Measurements from ENCODE around the gene SETSIP.
A peak's percentile ranks its signal among the peaks of the same experiment; 100 is the strongest.
"Not testable (repeated sequence)": the region's sequence is repeated elsewhere in the genome, so short reads cannot be mapped to it uniquely, and the experiment has no call there.

SETSIP gene, protein sequence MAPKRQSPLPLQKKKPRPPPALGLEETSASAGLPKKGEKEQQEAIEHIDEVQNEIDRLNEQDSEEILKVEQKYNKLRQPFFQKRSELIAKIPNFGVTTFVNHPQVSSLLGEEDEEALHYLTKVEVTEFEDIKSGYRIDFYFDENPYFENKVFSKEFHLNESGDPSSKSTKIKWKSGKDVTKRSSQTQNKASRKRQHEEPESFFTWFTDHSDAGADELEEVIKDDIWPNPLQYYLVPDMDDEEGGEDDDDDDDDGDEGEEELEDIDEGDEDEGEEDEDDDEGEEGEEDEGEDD

DNA sequence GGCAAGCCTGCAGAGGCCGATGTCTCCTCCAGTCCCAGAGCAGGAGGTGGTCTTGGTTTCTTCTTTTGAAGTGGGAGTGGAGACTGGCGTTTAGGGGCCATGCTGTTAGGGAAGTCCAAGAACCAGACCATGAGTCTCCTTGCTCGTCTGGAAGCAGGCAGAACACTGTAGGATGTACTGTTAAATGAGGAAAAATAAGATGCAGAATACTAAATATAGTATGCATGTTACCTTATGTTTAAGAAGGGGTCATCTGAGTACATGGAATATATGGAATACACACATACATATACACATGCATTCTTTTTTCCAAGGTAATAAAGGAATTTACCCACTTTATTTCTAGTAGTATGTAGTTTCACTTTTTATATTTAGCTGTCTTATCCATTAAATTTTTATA lies at the start of gene SETSIP:
TSS of gene SETSIP (minus strand) at position 101 of the 400 bp plus-strand sequence. CDS start at position 101, 0 bp downstream.
- no peak for DNase-seq (ENCODE audit: low read depth, low spot score)

DNA sequence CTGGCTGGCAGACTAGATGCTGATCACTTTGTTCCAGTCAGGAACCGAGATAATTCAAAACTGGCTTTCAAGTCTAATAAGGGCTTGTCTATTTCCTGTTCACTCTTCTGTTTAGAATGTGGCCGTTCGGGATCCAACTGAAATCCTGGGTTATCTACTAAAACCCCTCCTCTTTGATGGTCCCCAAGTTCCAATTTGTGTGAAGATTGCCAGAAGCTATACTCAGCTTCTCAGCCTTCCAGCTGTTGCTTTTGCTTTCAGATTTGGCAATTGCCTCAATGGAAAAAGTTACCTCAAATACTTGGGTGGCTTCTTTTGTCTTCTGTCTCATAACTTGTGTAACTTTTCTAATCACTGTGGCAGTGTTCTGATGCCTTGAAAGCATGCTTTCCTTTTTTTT lies 48.7 kb upstream of the SETSIP start:
- no peak for DNase-seq (ENCODE audit: low read depth, low spot score)

DNA sequence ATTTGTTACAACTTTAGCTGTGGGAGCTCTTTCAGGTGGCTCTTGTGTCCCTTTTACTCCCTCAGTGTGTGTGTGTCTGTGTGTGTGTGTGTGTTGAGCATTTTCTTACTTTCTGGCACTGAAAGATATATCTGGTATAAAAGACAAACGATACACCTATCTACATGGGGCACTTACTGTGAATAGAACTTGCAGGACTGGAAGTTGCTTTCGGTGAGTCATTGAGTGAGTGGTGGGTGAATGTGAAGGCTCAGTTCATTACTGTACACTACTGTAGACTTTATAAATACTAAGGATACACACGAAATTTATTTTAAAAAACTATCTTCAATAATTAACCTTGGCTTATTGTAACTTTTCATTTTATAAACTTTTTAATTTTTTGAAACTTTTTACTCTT lies 43.6 kb upstream of the SETSIP start:
- DNase-seq (ENCODE audit: low read depth, low spot score): no peak

DNA sequence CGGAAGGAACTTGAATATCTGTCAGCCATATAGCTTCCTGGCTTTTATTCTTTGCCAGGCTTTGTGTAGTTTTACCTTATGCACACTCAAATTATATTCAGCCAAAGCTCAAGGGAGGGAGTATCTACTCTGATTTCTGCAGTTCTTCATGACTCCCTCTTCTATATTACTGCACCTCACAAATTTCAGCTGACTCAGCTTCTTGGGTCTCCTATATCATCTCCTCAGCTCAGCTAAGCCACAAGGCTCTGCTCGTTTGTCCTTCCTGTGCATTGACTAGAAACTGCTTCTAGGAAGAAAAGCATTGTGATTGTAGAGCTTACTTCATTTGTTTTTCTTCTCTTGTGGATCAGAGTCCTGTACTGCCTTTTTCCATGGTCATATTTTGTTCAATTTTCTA lies 42.3 kb upstream of the SETSIP start:
- no peak for DNase-seq (ENCODE audit: low read depth, low spot score)

DNA sequence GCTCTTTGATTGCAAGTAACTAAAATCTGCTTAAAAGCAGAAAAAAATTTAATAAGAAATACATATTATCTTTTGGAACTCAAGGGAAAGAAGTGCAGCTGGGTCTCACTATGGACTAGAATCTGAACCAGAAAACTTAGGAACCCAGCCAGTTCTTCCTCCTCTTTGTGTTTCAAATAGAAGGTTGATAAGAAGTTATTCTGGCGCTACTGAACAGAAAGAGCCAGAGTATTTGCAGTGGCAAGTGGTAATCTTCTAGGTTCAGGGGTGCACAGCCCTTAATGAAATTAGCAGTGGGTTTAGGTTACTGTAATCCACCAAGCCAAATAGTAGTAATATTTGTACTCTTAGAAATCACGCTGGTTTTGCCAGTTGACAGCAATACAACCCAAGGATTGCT lies 33.4 kb upstream of the SETSIP start:
- no peak for DNase-seq (ENCODE audit: low read depth, low spot score)

DNA sequence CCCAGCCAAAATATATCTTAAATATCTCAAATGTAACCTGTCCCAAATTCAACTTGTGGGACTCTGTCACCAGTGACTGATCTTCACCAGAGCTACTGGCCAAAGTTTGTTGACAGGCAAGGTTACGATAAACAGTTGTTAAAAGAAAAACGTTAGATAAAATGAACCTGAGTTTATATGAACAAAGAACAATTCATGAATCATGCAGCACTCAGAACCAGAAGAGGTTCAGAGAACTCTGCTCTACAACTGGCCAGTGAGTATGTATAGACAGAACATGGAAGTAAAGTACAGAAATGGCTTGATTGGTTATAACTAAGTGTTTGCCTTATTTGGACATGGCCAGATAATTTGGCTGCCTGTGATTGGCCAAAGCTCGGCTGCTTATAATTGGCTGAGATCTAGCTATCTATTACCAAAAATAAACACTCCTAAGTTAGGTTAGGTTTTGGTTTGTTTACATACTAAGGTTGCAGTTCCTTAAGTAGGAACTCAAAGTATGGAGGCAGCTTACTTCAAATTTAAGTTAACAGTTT lies 30.4 kb upstream of the SETSIP start:
- no peak for DNase-seq (ENCODE audit: low read depth, low spot score)

DNA sequence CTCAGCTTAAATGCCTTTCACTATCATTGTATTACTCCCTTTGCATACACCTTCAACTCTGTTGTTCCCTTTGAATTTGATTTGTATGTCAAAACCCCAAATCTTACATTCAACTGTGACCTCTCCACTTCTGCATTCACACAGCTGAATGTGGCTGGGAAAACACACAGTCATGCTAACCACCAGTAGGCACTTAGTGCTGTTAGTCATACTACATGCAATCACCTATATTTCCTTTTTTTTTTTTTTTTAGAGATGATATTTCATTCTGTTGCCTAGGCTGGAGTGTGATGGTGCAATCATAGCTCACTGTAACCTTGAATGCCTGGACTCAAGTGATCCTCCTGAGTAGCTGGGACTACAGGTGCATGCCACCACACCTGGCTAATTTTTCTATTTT lies 21.1 kb upstream of the SETSIP start:
- no peak for DNase-seq (ENCODE audit: low read depth, low spot score)

DNA sequence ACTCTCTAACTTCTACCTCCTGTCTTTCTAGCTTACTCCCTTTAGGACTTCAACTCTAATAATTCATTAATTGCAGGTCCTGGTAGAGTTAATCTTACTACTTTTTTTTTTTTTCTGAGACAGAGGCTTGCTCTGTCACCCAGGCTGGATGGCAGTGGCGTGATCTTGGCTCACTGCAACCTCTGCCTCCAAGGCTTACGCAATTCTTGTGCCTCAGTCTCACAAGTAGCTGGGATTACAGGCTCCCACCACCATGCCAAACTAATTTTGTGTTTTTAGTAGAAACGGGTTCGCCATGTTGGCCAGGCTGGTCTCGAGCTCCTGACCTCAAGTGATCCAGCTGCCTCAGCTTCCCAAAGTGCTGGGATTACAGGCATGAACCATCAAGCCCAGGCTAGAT lies 20.7 kb upstream of the SETSIP start:
- DNase-seq (ENCODE audit: low read depth, low spot score): no peak

DNA sequence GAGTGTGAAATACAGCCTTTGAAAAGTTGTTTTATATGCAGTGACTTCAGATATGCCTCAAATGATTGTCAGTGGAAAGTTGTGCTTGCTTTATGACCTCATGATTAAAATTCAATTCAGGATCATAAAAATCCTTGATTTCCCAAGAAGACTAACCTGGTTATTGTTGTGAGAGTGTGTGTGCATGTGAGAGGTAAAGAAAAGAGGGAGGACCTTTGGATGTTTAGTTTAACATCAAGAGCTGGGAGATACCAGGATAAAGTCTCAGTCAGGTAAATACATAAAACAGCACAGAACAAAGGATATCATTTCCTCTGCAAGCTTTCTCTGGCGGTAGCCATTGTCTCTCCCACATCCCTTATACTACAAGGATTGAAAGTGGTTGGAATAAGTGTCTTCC lies 19.4 kb upstream of the SETSIP start:
- DNase-seq (ENCODE audit: low read depth, low spot score): no peak

DNA sequence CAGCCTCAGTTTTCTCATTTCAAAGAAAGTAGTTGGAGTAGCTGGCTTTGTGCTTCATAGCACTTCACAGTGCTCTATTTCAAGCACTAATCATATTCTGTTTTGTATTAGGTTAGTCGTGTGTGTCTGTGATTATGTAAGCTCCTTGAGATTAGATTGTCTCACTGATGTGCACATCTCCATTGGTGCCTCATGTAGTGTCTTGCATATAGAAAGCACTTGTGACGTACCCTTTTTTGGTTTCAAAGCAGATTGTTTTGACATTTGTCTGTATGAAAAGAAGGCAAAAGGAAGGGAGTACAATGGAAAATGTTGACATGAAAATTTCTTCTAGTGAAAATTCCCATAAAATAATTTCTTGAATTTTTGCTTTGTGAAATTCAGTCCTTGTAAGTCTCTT lies 18.9 kb upstream of the SETSIP start:
- DNase-seq (ENCODE audit: low read depth, low spot score): no peak

DNA sequence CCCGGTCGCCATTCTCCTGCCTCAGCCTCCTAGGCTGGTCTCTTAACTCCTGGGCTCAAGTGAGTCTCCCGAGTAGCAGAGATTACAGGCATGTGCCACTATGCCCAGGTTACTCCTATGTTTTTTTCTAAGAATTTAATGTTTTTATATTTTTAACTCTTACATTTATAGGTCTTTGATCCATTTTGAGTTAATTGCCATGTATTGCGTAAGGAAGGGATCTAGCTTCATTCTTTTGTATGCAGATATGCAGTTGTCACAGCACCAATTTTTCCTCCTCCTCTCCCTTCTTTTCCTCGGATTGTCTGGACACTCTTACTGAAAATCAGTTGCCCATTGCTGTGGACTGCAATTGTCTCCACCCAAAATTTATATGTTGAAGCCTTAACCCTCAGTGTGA lies 16.4 kb upstream of the SETSIP start:
- DNase-seq (ENCODE audit: low read depth, low spot score): no peak

DNA sequence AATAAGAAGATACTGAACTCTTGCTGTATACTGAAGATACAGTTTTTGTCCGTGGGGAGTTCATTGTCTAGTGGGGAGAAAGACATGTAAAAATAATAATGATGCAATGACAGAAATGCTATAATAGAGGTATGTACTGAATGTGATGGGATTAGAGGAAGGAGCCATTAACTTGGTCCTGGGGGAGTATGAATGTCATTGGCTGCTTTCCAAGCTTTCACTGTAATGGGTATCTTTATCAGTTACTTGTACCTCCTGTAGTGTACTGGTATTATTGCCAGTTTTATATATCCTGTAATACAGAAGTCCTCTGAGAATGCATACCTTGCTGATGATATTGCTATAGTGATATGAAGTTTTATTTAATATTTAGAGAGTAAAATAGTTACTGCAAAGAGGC lies 12.3 kb upstream of the SETSIP start:
- no peak for DNase-seq (ENCODE audit: low read depth, low spot score)

DNA sequence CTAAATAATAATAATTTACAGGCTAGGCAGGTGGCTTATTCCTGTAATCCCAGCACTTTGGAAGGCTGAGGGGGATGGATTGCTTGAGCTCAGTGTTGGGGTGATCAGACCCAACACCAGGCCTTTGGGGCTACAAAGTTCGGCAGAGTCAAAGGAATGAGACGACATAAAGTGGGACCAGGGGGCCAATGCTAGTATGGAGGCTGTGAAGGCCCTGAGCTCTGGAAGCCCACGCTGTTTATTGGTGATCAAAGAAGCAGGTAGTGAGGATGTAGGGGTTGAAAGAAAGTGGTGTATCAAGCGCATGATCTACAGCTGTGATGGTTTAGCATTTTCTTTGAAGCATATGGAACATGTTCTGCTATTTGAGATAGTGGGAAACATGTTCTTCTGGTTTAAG lies 10.5 kb upstream of the SETSIP start:
- no peak for DNase-seq (ENCODE audit: low read depth, low spot score)

DNA sequence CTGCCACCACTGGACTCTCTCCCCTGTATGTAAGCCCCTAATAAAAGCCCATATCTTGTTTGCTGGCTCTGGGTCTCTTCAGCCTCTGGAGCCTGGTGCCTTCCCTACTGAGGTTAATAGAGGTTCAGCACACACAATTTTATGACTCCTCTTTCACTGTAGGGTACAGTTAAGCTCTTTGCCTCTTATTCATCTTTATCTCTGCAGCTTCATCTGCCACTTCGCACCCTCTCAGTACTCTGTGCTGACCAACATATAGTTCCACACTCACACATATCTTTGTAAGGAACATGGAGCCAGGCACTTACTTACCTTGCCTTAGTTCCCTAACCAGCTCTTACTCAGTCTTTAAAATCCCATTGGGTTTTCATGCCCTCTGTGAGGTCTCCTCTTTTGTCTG lies 9.4 kb upstream of the SETSIP start:
- DNase-seq (ENCODE audit: low read depth, low spot score): no peak

DNA sequence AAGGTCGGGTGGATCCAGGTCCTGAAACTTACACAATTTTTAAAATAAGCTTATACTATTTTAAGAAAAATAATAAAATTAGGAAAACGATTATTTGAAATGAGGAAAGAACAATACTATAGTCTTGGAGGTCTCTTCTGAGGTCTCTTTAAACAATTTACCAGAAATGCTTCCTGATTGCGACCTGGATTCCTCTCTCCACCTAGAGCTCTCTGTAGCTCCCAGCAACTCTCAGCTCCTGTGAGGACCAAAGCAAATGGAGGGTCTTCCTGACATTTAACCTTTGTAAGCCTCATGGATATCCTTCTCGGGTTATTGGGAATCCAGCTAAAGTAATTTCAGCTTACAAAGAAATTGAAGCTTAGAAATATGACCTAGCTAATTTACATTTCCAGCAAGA lies 5.8 kb upstream of the SETSIP start:
- no peak for DNase-seq (ENCODE audit: low read depth, low spot score)

DNA sequence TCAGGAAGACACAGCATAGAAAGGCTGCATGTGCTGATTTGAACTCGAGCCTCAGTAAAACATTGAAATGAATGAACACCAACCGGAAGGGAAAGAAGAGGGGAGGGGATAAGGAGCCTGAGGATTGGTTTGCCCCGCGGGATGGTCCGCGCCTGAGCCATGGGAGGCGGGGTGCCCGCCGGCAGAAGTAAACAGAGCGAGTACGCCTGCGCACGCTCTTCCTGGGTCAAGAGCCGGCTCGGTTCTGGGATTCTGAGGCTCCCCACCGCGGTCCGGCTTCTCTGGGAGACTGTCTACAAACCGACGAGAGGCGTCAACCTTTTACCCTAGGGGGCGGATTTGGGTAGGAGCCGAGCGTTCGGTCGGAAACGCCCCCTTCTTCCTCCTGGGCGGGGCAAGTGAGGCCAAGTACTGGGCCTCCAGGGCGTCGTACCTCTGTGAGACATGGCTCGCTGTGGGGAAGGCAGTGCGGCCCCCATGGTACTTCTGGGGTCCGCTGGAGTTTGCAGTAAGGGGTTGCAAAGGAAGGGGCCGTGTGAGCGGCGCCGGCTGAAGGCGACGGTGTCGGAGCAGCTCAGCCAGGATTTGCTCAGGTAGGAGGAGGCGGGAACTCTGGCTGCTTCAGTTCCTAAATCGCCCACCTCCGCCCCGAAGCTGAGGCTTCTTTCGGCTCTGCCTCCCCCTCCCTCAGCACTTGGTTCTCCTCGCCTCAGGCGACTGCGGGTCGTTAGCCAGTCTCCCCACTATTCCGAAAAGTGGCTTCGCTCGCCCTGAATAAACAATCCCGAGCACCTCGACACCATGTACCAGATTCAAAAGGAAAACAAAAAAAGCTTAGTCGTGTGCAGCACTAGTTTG lies 5.1 kb upstream of the SETSIP start, which contains the start of gene BTBD8:
TSS of gene BTBD8 (plus strand) at position 218 of the 858 bp plus-strand sequence. CDS start at position 445, 227 bp downstream.
- peak; percentile 69 for DNase-seq (ENCODE audit: low read depth, low spot score)

DNA sequence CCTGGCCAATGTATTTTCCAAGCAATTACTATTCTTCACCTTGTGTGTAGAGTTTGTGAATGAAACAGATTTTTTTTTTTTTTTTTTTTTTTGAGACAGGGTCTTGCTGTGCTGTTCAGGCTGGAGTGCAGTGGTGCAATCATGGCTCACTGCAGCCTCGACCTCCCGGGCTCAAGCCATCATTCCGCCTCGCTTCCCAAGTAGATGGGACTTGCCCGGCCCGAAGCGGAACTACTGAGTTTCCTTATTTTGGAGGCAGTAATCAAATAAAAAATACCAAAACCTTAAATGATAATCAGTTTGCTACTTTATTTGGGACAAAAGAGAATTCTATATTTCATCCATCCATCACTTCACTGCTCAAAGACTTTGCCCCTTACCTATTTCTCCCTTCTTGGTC lies 4.2 kb upstream of the SETSIP start:
- DNase-seq (ENCODE audit: low read depth, low spot score): no peak

DNA sequence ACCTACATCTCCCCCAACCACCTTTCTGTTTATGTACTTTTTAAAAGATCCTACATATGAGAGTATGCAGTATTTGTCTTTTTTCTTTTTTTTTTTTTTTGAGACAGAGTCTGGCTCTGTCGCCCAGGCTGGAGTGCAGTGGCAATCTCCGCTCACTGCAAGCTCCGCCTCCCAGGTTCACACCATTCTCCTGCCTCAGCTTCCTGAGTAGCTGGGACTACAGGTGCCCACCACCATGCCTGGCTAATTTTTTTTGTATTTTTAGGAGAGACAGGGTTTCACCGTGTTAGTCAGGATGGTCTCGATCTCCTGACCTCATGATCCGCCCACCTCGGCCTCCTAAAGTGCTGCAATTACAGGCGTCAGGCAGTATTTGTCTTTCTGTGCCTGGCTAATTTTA lies 2.9 kb upstream of the SETSIP start:
- not testable (repeated sequence) for DNase-seq (ENCODE audit: low read depth, low spot score)

DNA sequence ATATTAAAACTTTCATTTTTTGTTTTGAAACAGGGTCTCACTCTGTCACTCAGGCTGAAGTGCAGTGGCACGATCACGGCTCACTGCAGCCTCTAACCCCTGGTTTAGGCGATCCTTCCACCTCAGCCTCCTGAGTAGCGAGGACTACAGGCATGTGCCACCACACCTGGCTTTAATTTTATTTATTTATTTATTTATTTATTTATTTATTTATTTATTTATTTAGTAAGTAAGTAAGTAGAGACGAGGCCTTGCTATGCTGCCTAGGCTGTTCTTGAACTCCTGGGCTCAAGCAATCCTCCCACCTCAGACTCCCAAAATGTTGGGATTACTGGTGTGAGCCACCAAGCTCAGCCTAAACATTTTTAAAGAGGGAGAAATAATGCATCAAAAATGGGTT lies 1.2 kb upstream of the SETSIP start:
- no peak for DNase-seq (ENCODE audit: low read depth, low spot score)

DNA sequence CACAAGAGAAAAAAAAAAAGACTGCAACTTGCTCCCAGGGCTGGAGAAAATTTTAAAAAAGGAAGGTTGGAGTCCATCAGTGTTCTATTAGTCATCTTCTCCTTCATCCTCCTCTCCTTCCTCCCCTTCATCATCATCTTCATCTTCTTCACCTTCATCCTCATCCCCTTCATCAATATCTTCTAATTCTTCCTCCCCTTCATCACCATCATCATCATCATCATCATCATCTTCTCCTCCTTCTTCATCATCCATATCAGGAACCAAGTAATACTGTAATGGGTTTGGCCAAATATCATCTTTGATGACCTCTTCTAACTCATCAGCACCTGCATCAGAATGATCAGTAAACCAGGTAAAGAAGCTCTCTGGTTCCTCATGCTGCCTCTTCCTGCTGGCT lies 765 bp downstream of the SETSIP start:
- not testable (repeated sequence) for DNase-seq (ENCODE audit: low read depth, low spot score)

DNA sequence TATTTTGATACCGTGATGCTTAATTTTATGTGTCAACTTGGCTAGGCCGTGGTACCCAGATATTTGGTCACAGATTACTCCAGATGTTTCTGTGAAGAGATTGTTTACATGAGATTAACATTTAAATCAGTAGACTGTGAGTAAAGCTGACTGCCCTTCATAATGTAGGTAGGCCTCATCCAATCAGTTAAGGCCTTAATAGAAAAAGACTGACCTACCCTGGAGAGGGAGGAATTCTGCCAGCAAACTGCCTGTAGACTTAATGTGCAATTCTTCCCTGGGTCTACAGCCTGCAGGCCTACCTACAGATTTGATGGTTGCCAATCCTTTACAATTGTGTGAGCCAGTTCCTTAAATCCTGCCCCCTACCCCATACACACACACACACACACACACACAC lies 4.3 kb downstream of the SETSIP start:
- no peak for DNase-seq (ENCODE audit: low read depth, low spot score)

DNA sequence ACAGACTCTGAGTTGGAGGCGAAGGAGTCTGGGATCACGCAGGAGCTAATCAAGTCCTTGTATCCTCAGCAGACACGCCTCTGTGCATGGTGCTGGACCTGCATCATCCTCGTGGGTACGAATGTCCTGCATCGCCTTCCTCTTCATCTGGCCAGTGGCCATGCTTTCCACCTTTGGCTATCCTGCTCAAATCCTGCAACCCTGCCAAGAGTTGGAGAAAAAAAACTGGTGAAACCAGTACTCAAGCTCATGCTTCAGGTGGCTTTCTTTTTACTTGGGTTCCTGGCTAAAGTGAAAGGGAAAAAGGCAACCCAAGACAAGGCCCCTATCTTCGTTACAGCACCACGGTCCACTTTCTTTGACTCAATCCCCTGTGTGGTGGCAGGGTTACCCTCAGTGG lies 8.9 kb downstream of the SETSIP start:
- no peak for DNase-seq (ENCODE audit: low read depth, low spot score)

DNA sequence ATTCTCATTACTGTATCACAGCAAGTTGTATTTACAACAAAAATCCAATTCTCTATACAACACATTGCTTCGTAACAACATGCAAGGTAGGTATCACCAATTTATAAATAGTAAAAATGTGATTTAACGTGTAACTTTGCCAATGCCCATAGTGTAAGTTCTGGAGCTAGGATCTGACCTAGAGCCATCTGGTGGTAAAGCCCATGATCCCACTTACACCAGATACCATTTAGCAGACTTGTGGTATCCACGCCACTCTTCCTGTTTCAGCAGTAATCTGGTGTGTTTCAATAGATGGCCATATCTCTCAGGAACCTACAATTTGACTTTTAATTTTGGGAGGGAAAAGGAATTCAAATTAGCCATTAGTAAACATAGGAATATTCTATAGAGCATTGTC lies 10.2 kb downstream of the SETSIP start:
- DNase-seq (ENCODE audit: low read depth, low spot score): no peak

All from activated naive CD8-positive, alpha-beta T cell treated with anti-CD3 and anti-CD28 coated beads, Interleukin-2, amount 50 U/mL, for 16 hours (primary cell).